Hepatocyte (in vitro differentiated cells): Measurements from ENCODE around the gene IL22. TPM values are rescaled to one million over a fixed set of nuclear protein-coding genes. Genes with fewer than 3 reads are reported as not detected.

Experiments used
- DNase-seq: peaks from one replicate; pipeline ENCODE4 v3.0.0-alpha.2; 2016; ENCODE audit warnings: low spot score
- H2AFZ ChIP-seq: fragments of 200-600 bp; sonication (generic); 2 replicates; pipeline ENCODE4 v1.6.0; 2016; ENCODE audit warnings: antibody characterized with exemption, mild to moderate bottlenecking
- H3K27ac ChIP-seq: fragments of 200-600 bp; sonication (generic); 2 replicates; pipeline ENCODE4 v1.5.1; 2016; ENCODE audit warnings: mild to moderate bottlenecking
- H3K27me3 ChIP-seq: fragments of 200-600 bp; sonication (generic); 2 replicates; pipeline ENCODE4 v1.6.1; 2016
- H3K36me3 ChIP-seq: fragments of 200-600 bp; sonication (generic); replicated peaks from 2 replicates; pipeline ENCODE4 v1.5.1; 2016; ENCODE audit warnings: low read depth; ENCODE audit not compliant: insufficient read depth
- H3K4me1 ChIP-seq: fragments of 200-600 bp; sonication (generic); 2 replicates; pipeline ENCODE4 v1.5.1; 2016; ENCODE audit warnings: mild to moderate bottlenecking, moderate library complexity; ENCODE audit not compliant: insufficient read depth
- H3K4me2 ChIP-seq: fragments of 200-600 bp; sonication (generic); 2 replicates; pipeline ENCODE4 v1.6.0; 2016
- H3K4me3 ChIP-seq: fragments of 200-600 bp; sonication (generic); 2 replicates; pipeline ENCODE4 v1.5.1; 2016; ENCODE audit warnings: mild to moderate bottlenecking
- H3K79me2 ChIP-seq: fragments of 200-600 bp; sonication (generic); 2 replicates; pipeline ENCODE4 v1.6.0; 2017; ENCODE audit warnings: mild to moderate bottlenecking
- H3K9me2 ChIP-seq: fragments of 200-600 bp; sonication (generic); replicated peaks from 2 replicates; pipeline ENCODE4 v1.6.0; 2017; ENCODE audit warnings: mild to moderate bottlenecking; ENCODE audit not compliant: insufficient read depth
- H3K9me3 ChIP-seq: fragments of 200-600 bp; sonication (generic); 2 replicates; pipeline ENCODE4 v1.5.1; 2016; ENCODE audit warnings: low read depth, mild to moderate bottlenecking
- H4K20me1 ChIP-seq: fragments of 200-600 bp; sonication (generic); 2 replicates; pipeline ENCODE4 v1.6.0; 2016; ENCODE audit warnings: mild to moderate bottlenecking; ENCODE audit not compliant: insufficient read depth, poor library complexity, severe bottlenecking
- EZH2 ChIP-seq: fragments of 200-600 bp; sonication (generic); IDR thresholded peaks from 2 replicates; pipeline ENCODE4 v1.6.1; 2016; ENCODE audit warnings: antibody characterized with exemption, mild to moderate bottlenecking, borderline replicate concordance
- EZH2phosphoT487 ChIP-seq: fragments of 200-600 bp; sonication (generic); IDR thresholded peaks from one replicate; pipeline ENCODE4 v1.6.1; 2018; ENCODE audit warnings: antibody characterized with exemption, mild to moderate bottlenecking, low read depth, moderate library complexity; ENCODE audit not compliant: unreplicated experiment, severe bottlenecking
- WGBS: methylation state at CpG from one replicate; pipeline ENCODE4 v1.1.6; 2016; ENCODE audit warnings: low lambda C conversion rate; ENCODE audit errors: missing lambda C conversion rate; 5-methylcytosine and 5-hydroxymethylcytosine counted together
- polyA plus RNA-seq: library from polyadenylated mRNA; unstranded; fragments of >200 nt; fragmentation: Nextera tagmentation; extraction: Ambion mirVana; gene quantifications from 2 replicates; pipeline ENCODE4 v1.2.1, GENCODE V29; 2016
- total RNA-seq: library from RNA; depleted of rRNA; stranded (reverse); fragments of >200 nt; gene quantifications from 2 replicates; pipeline ENCODE4 v1.2.3, GENCODE V29; 2014
- TF ChIP-seq, protein P1 (sequence below): fragments of 200-600 bp; sonication (generic); IDR thresholded peaks from 2 replicates; pipeline ENCODE4 v1.5.1; 2016; ENCODE audit warnings: antibody characterized with exemption, mild to moderate bottlenecking; ENCODE audit not compliant: poor library complexity

Gene IL22
- total and polyA plus RNA-seq, 2 experiments from 2014 or later = not detected

DNA sequence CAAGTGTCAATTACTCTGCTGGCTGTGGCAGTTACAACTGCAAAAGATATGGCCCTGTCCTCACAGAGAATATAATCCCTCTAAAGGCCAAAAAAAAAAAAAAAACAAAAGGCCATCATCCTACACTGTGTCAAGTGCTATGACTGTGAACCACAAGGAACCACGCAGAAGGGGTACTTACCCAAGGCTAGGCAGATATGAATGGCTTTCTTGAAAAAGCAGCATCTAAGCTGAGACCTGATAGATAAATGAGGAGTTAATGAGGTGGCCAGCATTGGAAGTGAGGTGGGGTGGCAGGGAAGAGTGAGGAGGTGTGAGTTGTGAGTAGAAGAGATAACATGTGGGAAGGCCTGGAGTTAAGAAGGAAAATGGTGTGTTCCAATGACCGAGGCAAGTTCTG, 16.4 kb upstream of the IL22 start:
- Histone ChIP-seq H3K36me3 (no peaks in the 10 kb centered on the region), H3K27me3 (no peaks in the 10 kb centered on the region), H3K9me2 (no peaks in the 10 kb centered on the region), H3K9me3 (no peaks in the 10 kb centered on the region), H3K79me2 (no peaks in the 10 kb centered on the region), H3K4me2 (no peak overlapping the region), H2AFZ (no peak overlapping the region), H4K20me1 (no peaks in the 10 kb centered on the region), H3K4me1 (no peaks in the 10 kb centered on the region), H3K27ac (no peak overlapping the region), H3K4me3 (no peak overlapping the region)
- no peak for DNase-seq
- TF ChIP-seq EZH2 (no peak), EZH2phosphoT487 (no peak)
- TF ChIP-seq, protein P1, sequence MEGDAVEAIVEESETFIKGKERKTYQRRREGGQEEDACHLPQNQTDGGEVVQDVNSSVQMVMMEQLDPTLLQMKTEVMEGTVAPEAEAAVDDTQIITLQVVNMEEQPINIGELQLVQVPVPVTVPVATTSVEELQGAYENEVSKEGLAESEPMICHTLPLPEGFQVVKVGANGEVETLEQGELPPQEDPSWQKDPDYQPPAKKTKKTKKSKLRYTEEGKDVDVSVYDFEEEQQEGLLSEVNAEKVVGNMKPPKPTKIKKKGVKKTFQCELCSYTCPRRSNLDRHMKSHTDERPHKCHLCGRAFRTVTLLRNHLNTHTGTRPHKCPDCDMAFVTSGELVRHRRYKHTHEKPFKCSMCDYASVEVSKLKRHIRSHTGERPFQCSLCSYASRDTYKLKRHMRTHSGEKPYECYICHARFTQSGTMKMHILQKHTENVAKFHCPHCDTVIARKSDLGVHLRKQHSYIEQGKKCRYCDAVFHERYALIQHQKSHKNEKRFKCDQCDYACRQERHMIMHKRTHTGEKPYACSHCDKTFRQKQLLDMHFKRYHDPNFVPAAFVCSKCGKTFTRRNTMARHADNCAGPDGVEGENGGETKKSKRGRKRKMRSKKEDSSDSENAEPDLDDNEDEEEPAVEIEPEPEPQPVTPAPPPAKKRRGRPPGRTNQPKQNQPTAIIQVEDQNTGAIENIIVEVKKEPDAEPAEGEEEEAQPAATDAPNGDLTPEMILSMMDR = no peak
- 95% methylated on average over 2 of the region's 2 CpGs for WGBS

DNA sequence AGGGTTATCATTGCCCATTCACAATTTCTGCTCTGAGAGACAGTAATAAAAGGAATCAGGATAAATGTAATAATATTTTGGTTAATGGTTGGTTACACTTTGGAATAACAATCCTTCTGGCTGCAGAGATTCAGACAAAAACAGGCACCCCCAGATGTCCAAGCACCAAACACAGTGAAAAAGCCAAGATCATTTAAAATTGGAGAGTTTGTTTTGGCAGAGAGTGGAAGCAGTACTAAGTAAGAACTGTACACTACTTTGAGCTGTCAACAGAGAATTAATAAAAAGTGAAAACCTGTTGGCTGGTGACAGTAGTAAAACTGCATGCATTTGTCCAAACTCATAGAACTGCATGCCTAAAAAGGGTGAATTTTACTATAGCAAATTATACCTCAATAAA, 15.6 kb upstream of the IL22 start:
- Histone ChIP-seq H3K9me2 (no peaks in the 10 kb centered on the region), H4K20me1 (no peaks in the 10 kb centered on the region), H2AFZ (no peak overlapping the region), H3K9me3 (no peaks in the 10 kb centered on the region), H3K27me3 (no peaks in the 10 kb centered on the region), H3K79me2 (no peaks in the 10 kb centered on the region), H3K4me2 (no peak overlapping the region), H3K4me1 (no peaks in the 10 kb centered on the region), H3K36me3 (no peaks in the 10 kb centered on the region), H3K4me3 (no peak overlapping the region), H3K27ac (no peak overlapping the region)
- DNase-seq = no peak
- TF ChIP-seq, protein P1 = no peak
- TF ChIP-seq EZH2phosphoT487 (no peak), EZH2 (no peak)

DNA sequence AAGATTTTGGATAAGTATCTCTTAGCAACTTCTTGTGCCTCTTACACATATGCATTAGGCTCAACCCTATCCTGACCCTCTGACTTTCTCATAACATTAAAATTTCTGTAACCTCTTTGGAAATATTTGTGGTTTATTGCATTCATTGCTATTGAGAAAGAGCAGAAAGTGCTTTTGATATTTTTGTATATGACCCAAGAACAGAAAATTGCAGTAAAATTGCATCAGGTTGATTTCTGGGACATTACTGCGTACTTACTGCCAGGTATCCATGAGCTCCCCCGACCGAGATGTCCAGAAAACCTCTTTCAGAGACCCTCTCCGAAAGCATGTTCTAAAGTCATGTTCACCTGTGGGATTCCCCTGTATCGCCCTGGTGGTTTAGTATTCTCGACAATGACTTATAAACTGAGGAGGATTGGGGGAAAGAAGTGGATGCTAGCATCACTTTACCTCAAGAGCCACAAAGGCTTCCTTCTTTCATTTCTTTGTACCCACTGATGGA, 14.5 kb upstream of the IL22 start:
- Histone ChIP-seq H3K36me3 (no peaks in the 10 kb centered on the region), H2AFZ (no peak overlapping the region), H3K4me1 (no peaks in the 10 kb centered on the region), H3K9me3 (no peaks in the 10 kb centered on the region), H4K20me1 (no peaks in the 10 kb centered on the region), H3K9me2 (no peaks in the 10 kb centered on the region), H3K79me2 (no peaks in the 10 kb centered on the region), H3K4me2 (no peak overlapping the region), H3K27me3 (no peaks in the 10 kb centered on the region), H3K27ac (no peak overlapping the region), H3K4me3 (no peak overlapping the region)
- 81% methylated on average over 6 of the region's 6 CpGs for WGBS
- TF ChIP-seq, protein P1 = no peak
- no peak for DNase-seq

GRCh38 chr12:68264857-68265256, 11.5 kb upstream of the IL22 start:
- no peaks in the 10 kb centered on the region for H3K27me3 ChIP-seq
- H3K9me3 ChIP-seq = no peaks in the 10 kb centered on the region
- 93% methylated on average over 2 of the region's 2 CpGs for WGBS
- TF ChIP-seq EZH2phosphoT487 (no peak), EZH2 (no peak)
- TF ChIP-seq, protein P1 = no peak
- H3K36me3 ChIP-seq = no peaks in the 10 kb centered on the region
- H2AFZ ChIP-seq = no peak overlapping the region
- no peaks in the 10 kb centered on the region for H4K20me1 ChIP-seq
- no peak overlapping the region for H3K27ac ChIP-seq
- no peak for DNase-seq
- no peaks in the 10 kb centered on the region for H3K4me1 ChIP-seq
- no peak overlapping the region for H3K4me3 ChIP-seq
- H3K79me2 ChIP-seq = no peaks in the 10 kb centered on the region
- no peaks in the 10 kb centered on the region for H3K9me2 ChIP-seq
- H3K4me2 ChIP-seq = no peak overlapping the region
